ENCODE measurements around the gene OIP5.

DNA sequence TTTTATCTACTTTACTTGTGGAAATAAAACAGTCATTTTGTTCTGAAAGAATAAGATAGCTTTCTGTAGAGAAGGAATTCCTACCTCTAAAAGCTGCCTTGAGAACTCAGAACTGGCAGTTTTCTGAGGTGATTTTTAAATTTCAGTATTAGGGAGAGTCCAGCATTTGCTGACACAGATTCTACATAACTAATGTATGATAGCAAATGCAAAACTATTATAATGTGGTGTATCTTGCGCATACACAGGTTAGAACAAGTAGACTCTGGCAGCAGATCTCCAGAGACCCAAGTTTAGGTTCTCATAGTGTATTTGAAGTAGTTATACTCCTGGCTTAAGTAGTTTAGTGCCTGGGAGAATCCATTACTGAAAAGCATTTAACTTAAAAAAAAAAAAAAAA lies 30.8 kb downstream of the OIP5 start:
- no peak for TF ChIP-seq GABPA (IDR thresholded peaks at IDR 0.05 in 1 of 2, conservative IDR thresholded peaks at IDR 0.05 in 1 of 2)
- TF ChIP-seq RAD21 (IDR thresholded peaks at IDR 0.05): no peak
- TF ChIP-seq, protein P1, sequence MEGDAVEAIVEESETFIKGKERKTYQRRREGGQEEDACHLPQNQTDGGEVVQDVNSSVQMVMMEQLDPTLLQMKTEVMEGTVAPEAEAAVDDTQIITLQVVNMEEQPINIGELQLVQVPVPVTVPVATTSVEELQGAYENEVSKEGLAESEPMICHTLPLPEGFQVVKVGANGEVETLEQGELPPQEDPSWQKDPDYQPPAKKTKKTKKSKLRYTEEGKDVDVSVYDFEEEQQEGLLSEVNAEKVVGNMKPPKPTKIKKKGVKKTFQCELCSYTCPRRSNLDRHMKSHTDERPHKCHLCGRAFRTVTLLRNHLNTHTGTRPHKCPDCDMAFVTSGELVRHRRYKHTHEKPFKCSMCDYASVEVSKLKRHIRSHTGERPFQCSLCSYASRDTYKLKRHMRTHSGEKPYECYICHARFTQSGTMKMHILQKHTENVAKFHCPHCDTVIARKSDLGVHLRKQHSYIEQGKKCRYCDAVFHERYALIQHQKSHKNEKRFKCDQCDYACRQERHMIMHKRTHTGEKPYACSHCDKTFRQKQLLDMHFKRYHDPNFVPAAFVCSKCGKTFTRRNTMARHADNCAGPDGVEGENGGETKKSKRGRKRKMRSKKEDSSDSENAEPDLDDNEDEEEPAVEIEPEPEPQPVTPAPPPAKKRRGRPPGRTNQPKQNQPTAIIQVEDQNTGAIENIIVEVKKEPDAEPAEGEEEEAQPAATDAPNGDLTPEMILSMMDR (IDR thresholded peaks at IDR 0.05; ENCODE audit: low read depth, low read length, missing input control): no peak
- TF ChIP-seq, protein P2, sequence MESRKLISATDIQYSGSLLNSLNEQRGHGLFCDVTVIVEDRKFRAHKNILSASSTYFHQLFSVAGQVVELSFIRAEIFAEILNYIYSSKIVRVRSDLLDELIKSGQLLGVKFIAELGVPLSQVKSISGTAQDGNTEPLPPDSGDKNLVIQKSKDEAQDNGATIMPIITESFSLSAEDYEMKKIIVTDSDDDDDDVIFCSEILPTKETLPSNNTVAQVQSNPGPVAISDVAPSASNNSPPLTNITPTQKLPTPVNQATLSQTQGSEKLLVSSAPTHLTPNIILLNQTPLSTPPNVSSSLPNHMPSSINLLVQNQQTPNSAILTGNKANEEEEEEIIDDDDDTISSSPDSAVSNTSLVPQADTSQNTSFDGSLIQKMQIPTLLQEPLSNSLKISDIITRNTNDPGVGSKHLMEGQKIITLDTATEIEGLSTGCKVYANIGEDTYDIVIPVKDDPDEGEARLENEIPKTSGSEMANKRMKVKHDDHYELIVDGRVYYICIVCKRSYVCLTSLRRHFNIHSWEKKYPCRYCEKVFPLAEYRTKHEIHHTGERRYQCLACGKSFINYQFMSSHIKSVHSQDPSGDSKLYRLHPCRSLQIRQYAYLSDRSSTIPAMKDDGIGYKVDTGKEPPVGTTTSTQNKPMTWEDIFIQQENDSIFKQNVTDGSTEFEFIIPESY (IDR thresholded peaks at IDR 0.05): no peak
- TF ChIP-seq, protein P3, sequence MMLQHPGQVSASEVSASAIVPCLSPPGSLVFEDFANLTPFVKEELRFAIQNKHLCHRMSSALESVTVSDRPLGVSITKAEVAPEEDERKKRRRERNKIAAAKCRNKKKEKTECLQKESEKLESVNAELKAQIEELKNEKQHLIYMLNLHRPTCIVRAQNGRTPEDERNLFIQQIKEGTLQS (IDR thresholded peaks at IDR 0.05): no peak
- no peak for TF ChIP-seq SP1 (IDR thresholded peaks at IDR 0.05)
- no peak for TF ChIP-seq EGR1 (IDR thresholded peaks at IDR 0.05; ENCODE audit: low read depth in 2 of 2)
- no peak for TF ChIP-seq FOXA1 (IDR thresholded peaks at IDR 0.05)
- TF ChIP-seq, protein P4, sequence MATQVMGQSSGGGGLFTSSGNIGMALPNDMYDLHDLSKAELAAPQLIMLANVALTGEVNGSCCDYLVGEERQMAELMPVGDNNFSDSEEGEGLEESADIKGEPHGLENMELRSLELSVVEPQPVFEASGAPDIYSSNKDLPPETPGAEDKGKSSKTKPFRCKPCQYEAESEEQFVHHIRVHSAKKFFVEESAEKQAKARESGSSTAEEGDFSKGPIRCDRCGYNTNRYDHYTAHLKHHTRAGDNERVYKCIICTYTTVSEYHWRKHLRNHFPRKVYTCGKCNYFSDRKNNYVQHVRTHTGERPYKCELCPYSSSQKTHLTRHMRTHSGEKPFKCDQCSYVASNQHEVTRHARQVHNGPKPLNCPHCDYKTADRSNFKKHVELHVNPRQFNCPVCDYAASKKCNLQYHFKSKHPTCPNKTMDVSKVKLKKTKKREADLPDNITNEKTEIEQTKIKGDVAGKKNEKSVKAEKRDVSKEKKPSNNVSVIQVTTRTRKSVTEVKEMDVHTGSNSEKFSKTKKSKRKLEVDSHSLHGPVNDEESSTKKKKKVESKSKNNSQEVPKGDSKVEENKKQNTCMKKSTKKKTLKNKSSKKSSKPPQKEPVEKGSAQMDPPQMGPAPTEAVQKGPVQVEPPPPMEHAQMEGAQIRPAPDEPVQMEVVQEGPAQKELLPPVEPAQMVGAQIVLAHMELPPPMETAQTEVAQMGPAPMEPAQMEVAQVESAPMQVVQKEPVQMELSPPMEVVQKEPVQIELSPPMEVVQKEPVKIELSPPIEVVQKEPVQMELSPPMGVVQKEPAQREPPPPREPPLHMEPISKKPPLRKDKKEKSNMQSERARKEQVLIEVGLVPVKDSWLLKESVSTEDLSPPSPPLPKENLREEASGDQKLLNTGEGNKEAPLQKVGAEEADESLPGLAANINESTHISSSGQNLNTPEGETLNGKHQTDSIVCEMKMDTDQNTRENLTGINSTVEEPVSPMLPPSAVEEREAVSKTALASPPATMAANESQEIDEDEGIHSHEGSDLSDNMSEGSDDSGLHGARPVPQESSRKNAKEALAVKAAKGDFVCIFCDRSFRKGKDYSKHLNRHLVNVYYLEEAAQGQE (IDR thresholded peaks at IDR 0.05): no peak
- TF ChIP-seq TAF1 (conservative IDR thresholded peaks at IDR 0.05): no peak
- no peak for TF ChIP-seq RXRA (IDR thresholded peaks at IDR 0.05)
